ENCODE measurements around the gene LPCAT3. TPM values are rescaled to one million over a fixed set of nuclear protein-coding genes. Genes with fewer than 3 reads are reported as not detected.
A peak's percentile ranks its signal among the peaks of the same experiment; 100 is the strongest.

The LPCAT3 gene
- total and polyA plus RNA-seq, 4 donors = 41.9 to 96.5 (median 77.0) TPM

GRCh38 chr12:7004840-7005239, 13.4 kb downstream of the LPCAT3 start:
- peaks cover 10 to 37% (median 16%) of the 10 kb centered on the region in 4 donors for H3K4me1 ChIP-seq (ENCODE audit: control insufficient read depth in 4 of 4, insufficient read depth in 4 of 4, low read length in 3 of 4)
- 67% methylated on average over 2 of the region's 2 CpGs for WGBS
- no peak overlapping the region for H3K9ac ChIP-seq (ENCODE audit: low read depth in 1 of 2, low read length in 2 of 2)
- no peaks in the 10 kb centered on the region for H3K9me3 ChIP-seq (ENCODE audit: control insufficient read depth in 4 of 4, low read length in 3 of 4)
- no peak overlapping the region for H3K27ac ChIP-seq (ENCODE audit: low read depth in 1 of 2, low read length in 2 of 2)
- peaks cover 0 to 2% (median under 1%) of the 10 kb centered on the region in 4 donors for H3K36me3 ChIP-seq (ENCODE audit: control insufficient read depth in 4 of 4, insufficient read depth in 3 of 4, low read depth in 1 of 4, low read length in 3 of 4)
- TF ChIP-seq RAD21 (IDR thresholded peaks at IDR 0.05) (no peak), HNF4A (conservative IDR thresholded peaks at IDR 0.05) (no peak), FOXA2 (IDR thresholded peaks at IDR 0.05) (no peak), ZBTB33 (IDR thresholded peaks at IDR 0.05) (no peak)
- no peak for DNase-seq (ENCODE audit: low spot score)
- no peaks in the 10 kb centered on the region for H3K27me3 ChIP-seq (ENCODE audit: control insufficient read depth in 4 of 4, insufficient read depth in 4 of 4, low read length in 3 of 4)
- H3K4me3 ChIP-seq (ENCODE audit: low read depth in 1 of 3, low read length in 3 of 3) = no peak overlapping the region

- Histone ChIP-seq H3K9ac (ENCODE audit: low read depth in 1 of 2, low read length in 2 of 2) (no peak overlapping the region), H3K27me3 (ENCODE audit: control insufficient read depth in 4 of 4, insufficient read depth in 4 of 4, low read length in 3 of 4) (no peaks in the 10 kb centered on the region), H3K4me3 (ENCODE audit: low read depth in 1 of 3, low read length in 3 of 3) (no peak overlapping the region), H3K36me3 (ENCODE audit: control insufficient read depth in 4 of 4, insufficient read depth in 3 of 4, low read depth in 1 of 4, low read length in 3 of 4) (peaks cover 0 to 2% (median 1%) of the 10 kb centered on the region in 4 donors), H3K27ac (ENCODE audit: low read depth in 1 of 2, low read length in 2 of 2) (no peak overlapping the region), H3K9me3 (ENCODE audit: control insufficient read depth in 4 of 4, low read length in 3 of 4) (no peaks in the 10 kb centered on the region), H3K4me1 (ENCODE audit: control insufficient read depth in 4 of 4, insufficient read depth in 4 of 4, low read length in 3 of 4) (peaks cover 6 to 33% (median 15%) of the 10 kb centered on the region in 4 donors)
- 54% methylated on average over 2 of the region's 2 CpGs for WGBS
- TF ChIP-seq ATF3 (IDR thresholded peaks at IDR 0.05) = no peak
- peak; percentile 43 to 59 for TF ChIP-seq HNF4A (conservative IDR thresholded peaks at IDR 0.05)
- peak in 1 of 2 donors; percentile 30 for TF ChIP-seq RXRA (IDR thresholded peaks at IDR 0.05)
- no peak for DNase-seq (ENCODE audit: low spot score)
Measured at GRCh38 chr12:7004287-7004803, 13.9 kb downstream of the LPCAT3 start.

- H3K27ac ChIP-seq (ENCODE audit: low read depth in 1 of 2, low read length in 2 of 2) = no peak overlapping the region
- 83% methylated on average over 7 of the region's 7 CpGs for WGBS
- H3K27me3 ChIP-seq (ENCODE audit: control insufficient read depth in 4 of 4, insufficient read depth in 4 of 4, low read length in 3 of 4) = no peaks in the 10 kb centered on the region
- H3K9ac ChIP-seq (ENCODE audit: low read depth in 1 of 2, low read length in 2 of 2) = no peak overlapping the region
- TF ChIP-seq ATF3 (IDR thresholded peaks at IDR 0.05) = no peak
- TF ChIP-seq JUND (IDR thresholded peaks at IDR 0.05) = no peak
- no peak for TF ChIP-seq TAF1 (conservative IDR thresholded peaks at IDR 0.05)
- peak; percentile 18 to 21 for TF ChIP-seq HNF4A (conservative IDR thresholded peaks at IDR 0.05)
- TF ChIP-seq FOXA2 (IDR thresholded peaks at IDR 0.05) = no peak
- no peak for TF ChIP-seq REST (IDR thresholded peaks at IDR 0.05)
- H3K36me3 ChIP-seq (ENCODE audit: control insufficient read depth in 4 of 4, insufficient read depth in 3 of 4, low read depth in 1 of 4, low read length in 3 of 4) = peaks cover 2 to 12% (median 6%) of the 10 kb centered on the region in 4 donors
- H3K4me3 ChIP-seq (ENCODE audit: low read depth in 1 of 3, low read length in 3 of 3) = no peak overlapping the region
- H3K9me3 ChIP-seq (ENCODE audit: control insufficient read depth in 4 of 4, low read length in 3 of 4) = no peaks in the 10 kb centered on the region
- DNase-seq (ENCODE audit: low spot score) = no peak
- H3K4me1 ChIP-seq (ENCODE audit: control insufficient read depth in 4 of 4, insufficient read depth in 4 of 4, low read length in 3 of 4) = peaks cover 5 to 24% (median 10%) of the 10 kb centered on the region in 4 donors
Measured at GRCh38 chr12:7001921-7002591, 16.2 kb downstream of the LPCAT3 start.

Measured in liver (tissue), 9 donors.